NCI-H748 treated with DMSO at 0.1 percent for 48 hours (cell line): ENCODE measurements around the gene SGK1.

Source experiments
- DNase-seq: peaks from one replicate; lab custom pipeline; 2025; lab: John Stamatoyannopoulos, UW

The SGK1 gene

GRCh38 chr6:134123666-134124208 is 194.2 kb downstream of the SGK1 start:
- DNase-seq = peak; percentile 80

GRCh38 chr6:134122775-134123174 is 195.1 kb downstream of the SGK1 start:
- no peak for DNase-seq

- DNase-seq = no peak
Observed at GRCh38 chr6:134119486-134119885, 198.4 kb downstream of the SGK1 start.
